HepG2 (cell line): ENCODE data around the gene CNNM4. TPM values are rescaled to one million over a fixed set of nuclear protein-coding genes. Genes with fewer than 3 reads are reported as not detected.

Source experiments
- ATAC-seq: fragments of 200-7000 bp; cut with Tn5 transposase; 3 replicates; pipeline ENCODE4 v1.9.1; 2020; ENCODE audit warnings: mild to moderate bottlenecking, moderate library complexity
- BruUV-seq: library from RNA; stranded (reverse); fragments of 400-500 nt; replicated peaks from 2 replicates; lab custom pipeline; 2021; lab: Mats Ljungman, UMichigan
- CTCF ChIA-PET: fragments of 300-600 bp; formaldehyde crosslinking; extraction: SDS; loops from one replicate; lab custom pipeline; 2021; ENCODE audit warnings: low total read pairs, inconsistent platforms, low intra/inter-chr PET ratio; lab: Yijun Ruan, JAX
- POLR2A ChIA-PET: fragments of 350-600 bp; sonication (Branson Sonifier 250); formaldehyde crosslinking; loops from one replicate; lab custom pipeline; 2020; ENCODE audit warnings: antibody characterized with exemption, inconsistent platforms; lab: Yijun Ruan, JAX
- DNase-seq: peaks from one replicate; pipeline ENCODE4 v3.0.0-alpha.2; 2015; ENCODE audit warnings: low spot score
- FAIRE-seq: peaks from 3 replicates; lab custom pipeline; 2011; peaks lifted over from hg19 to GRCh38; lab: Jason Lieb, UNC
- H2AFZ ChIP-seq: one replicate; pipeline ENCODE4 v1.6.1; 2011; ENCODE audit warnings: low read length, inconsistent platforms
- H3K27ac ChIP-seq: fragments of 300-600 bp; 3 replicates; pipeline ENCODE4 v1.8.0; 2011; ENCODE audit warnings: mixed run types, mild to moderate bottlenecking, mixed read lengths, low read length, inconsistent platforms; ENCODE audit not compliant: insufficient read depth; ENCODE audit errors: extremely low read length
- H3K27me3 ChIP-seq, 2 experiments: fragments of 200-600 bp in 1 of 2; 2 replicates in 1 of 2; 3 replicates in 1 of 2; pipeline versions ENCODE4 v1.6.0 to v1.8.0; 2011; ENCODE audit warnings: low read length in 2 of 2, mild to moderate bottlenecking in 2 of 2, moderate library complexity in 2 of 2, inconsistent platforms in 1 of 2; ENCODE audit not compliant: insufficient read depth in 2 of 2, control insufficient read depth in 1 of 2
- H3K36me3 ChIP-seq, 2 experiments: fragments of 200-600 bp in 1 of 2; replicated peaks in 1 of 2; 2 replicates in 1 of 2; 3 replicates in 1 of 2; pipeline versions ENCODE4 v1.5.1 to v1.8.0; 2011; ENCODE audit warnings: low read length in 2 of 2, inconsistent platforms in 1 of 2; ENCODE audit not compliant: insufficient read depth in 2 of 2, control insufficient read depth in 1 of 2
- H3K4me1 ChIP-seq: 2 replicates; pipeline ENCODE4 v1.5.1; 2012; ENCODE audit warnings: low read length, inconsistent platforms; ENCODE audit not compliant: insufficient read depth
- H3K4me2 ChIP-seq: 2 replicates; pipeline ENCODE4 v1.6.0; 2011; ENCODE audit warnings: low read depth, low read length, inconsistent platforms
- H3K4me3 ChIP-seq, 3 experiments: fragments of 200-600 bp in 1 of 3; sonication (generic), shearing (Covaris generic) in 1 of 3; replicated peaks in 1 of 3; 2 replicates each; pipeline ENCODE4 v1.5.1; 2011 to 2016; ENCODE audit warnings: low read length in 3 of 3, inconsistent platforms in 2 of 3, low read depth in 2 of 3, mild to moderate bottlenecking in 2 of 3, control low read depth in 1 of 3, mixed read lengths in 1 of 3; ENCODE audit not compliant: insufficient read depth in 1 of 3
- H3K79me2 ChIP-seq: one replicate; pipeline ENCODE4 v1.6.1; 2011; ENCODE audit warnings: low read length, inconsistent platforms; ENCODE audit not compliant: insufficient read depth
- H3K9ac ChIP-seq: 2 replicates; pipeline ENCODE4 v1.6.0; 2011; ENCODE audit warnings: mild to moderate bottlenecking, low read depth, low read length, inconsistent platforms; ENCODE audit not compliant: insufficient read depth
- H3K9me3 ChIP-seq: 2 replicates; pipeline ENCODE4 v1.5.1; 2012; ENCODE audit warnings: mild to moderate bottlenecking, low read length
- H4K20me1 ChIP-seq: 2 replicates; pipeline ENCODE4 v1.6.0; 2011; ENCODE audit warnings: inconsistent platforms, mild to moderate bottlenecking, low read length, moderate library complexity; ENCODE audit not compliant: insufficient read depth
- AGO2 ChIP-seq: fragments of 200-400 bp; formaldehyde crosslinking; optimal IDR thresholded peaks from 2 replicates; pipeline ENCODE3; 2017; ENCODE audit warnings: mild to moderate bottlenecking, low read depth, low read length, moderate library complexity
- ATF4 ChIP-seq, 2 experiments: fragments of 450-650 bp in 1 of 2; sonication (generic) in 1 of 2; formaldehyde crosslinking; IDR thresholded peaks; 2 replicates each; pipeline versions ENCODE4 v1.5.0 to v1.8.0; 2020 to 2022; ENCODE audit warnings: mild to moderate bottlenecking in 1 of 2, missing genetic modification reagents in 1 of 2
- BORCS8-MEF2B ChIP-seq: sonication (generic); formaldehyde crosslinking; IDR thresholded peaks from 2 replicates; pipeline ENCODE4 v1.8.0; 2022; ENCODE audit warnings: mild to moderate bottlenecking, missing genetic modification reagents
- ELF1 ChIP-seq: sonication (generic); formaldehyde crosslinking; IDR thresholded peaks from 2 replicates; pipeline ENCODE4 v1.4.0; 2020; ENCODE audit warnings: missing genetic modification reagents
- HMG20B ChIP-seq: conservative IDR thresholded peaks from 2 replicates; pipeline ENCODE4 v1.6.1; 2016; ENCODE audit warnings: missing genetic modification reagents, missing compliant biosample characterization
- HNRNPLL ChIP-seq: fragments of 200-400 bp; formaldehyde crosslinking; IDR thresholded peaks from 2 replicates; pipeline ENCODE4 v1.6.1; 2017; ENCODE audit warnings: mild to moderate bottlenecking, low read depth, low read length; ENCODE audit not compliant: poor library complexity, severe bottlenecking
- NONO ChIP-seq, 2 experiments: fragments of 450-650 bp in 1 of 2; sonication (generic) in 1 of 2; formaldehyde crosslinking in 1 of 2; IDR thresholded peaks in 1 of 2; conservative IDR thresholded peaks in 1 of 2; 2 replicates each; pipeline versions ENCODE4 v1.6.1 to v1.8.0; 2017 to 2022; ENCODE audit warnings: mild to moderate bottlenecking in 1 of 2, missing genetic modification reagents in 1 of 2, moderate library complexity in 1 of 2
- POLR2A ChIP-seq, 2 experiments: IDR thresholded peaks; 2 replicates each; pipeline ENCODE4 v1.6.1; 2011; ENCODE audit warnings: low read depth in 2 of 2, low read length in 2 of 2, mild to moderate bottlenecking in 1 of 2, moderate library complexity in 1 of 2; ENCODE audit not compliant: insufficient read depth in 1 of 2
- RBM22 ChIP-seq: fragments of 200-400 bp; formaldehyde crosslinking; optimal IDR thresholded peaks from 2 replicates; pipeline ENCODE3; 2017; ENCODE audit warnings: mild to moderate bottlenecking, low read length, moderate library complexity
- REPIN1 ChIP-seq: sonication (generic); formaldehyde crosslinking; IDR thresholded peaks from 2 replicates; pipeline ENCODE4 v1.8.0; 2022; ENCODE audit warnings: missing genetic modification reagents, low read depth, mild to moderate bottlenecking, borderline replicate concordance
- SMAD3 ChIP-seq: sonication (generic); formaldehyde crosslinking; IDR thresholded peaks from 2 replicates; pipeline ENCODE4 v1.4.0; 2020; ENCODE audit warnings: missing genetic modification reagents
- SRSF1 ChIP-seq: fragments of 200-400 bp; formaldehyde crosslinking; optimal IDR thresholded peaks from 2 replicates; pipeline ENCODE3; 2017; ENCODE audit warnings: mild to moderate bottlenecking, low read depth, low read length, moderate library complexity
- TMF1 ChIP-seq: sonication (generic); formaldehyde crosslinking; IDR thresholded peaks from 2 replicates; pipeline ENCODE4 v1.8.1; 2022; ENCODE audit warnings: low read depth, missing genetic modification reagents
- ZNF501 ChIP-seq: sonication (generic); formaldehyde crosslinking; IDR thresholded peaks from 2 replicates; pipeline ENCODE4 v1.5.1; 2020; ENCODE audit warnings: mild to moderate bottlenecking, moderate library complexity, missing genetic modification reagents
- WGBS: methylation state at CpG from one replicate; pipeline ENCODE4 v1.1.6; 2017; ENCODE audit warnings: low lambda C conversion rate; 5-methylcytosine and 5-hydroxymethylcytosine counted together
- in situ Hi-C: cut with HindIII; loops from 2 replicates; pipeline ENCODE4 v1.10.0; 2017; ENCODE audit warnings: low pct_unique_long_range_greater_than_20kb; ENCODE audit not compliant: extremely low pct_ligation_motif_present
- intact Hi-C: fragments of 100-400 bp; cut with micrococcal nuclease; formaldehyde crosslinking; loops from one replicate; pipeline ENCODE4 v1.10.0; 2022; ENCODE audit not compliant: unreplicated experiment
- polyA plus RNA-seq, 8 experiments: library from polyadenylated mRNA; depleted of rRNA in 3 of 8; stranded (reverse) in 7 of 8; unstranded in 1 of 8; fragments of >200 nt; fragmentation: Illumina TruSeq in 4 of 8; extraction: Trizol in 4 of 8; gene quantifications; 2 replicates each; pipeline versions ENCODE4 v1.2.1 to v1.2.3, GENCODE V29; 2011 to 2016; ENCODE audit warnings: low read depth in 4 of 8, missing spikeins in 1 of 8, mixed read lengths in 1 of 8; ENCODE audit not compliant: insufficient read depth in 1 of 8
- total RNA-seq, 5 experiments: library from RNA; depleted of rRNA; stranded (reverse); fragments of >200 nt; fragmentation: Illumina TruSeq; extraction: Trizol; gene quantifications; 2 replicates each; pipeline ENCODE4 v1.2.3, GENCODE V29; 2016; ENCODE audit warnings: low read depth in 1 of 5

CNNM4 gene
- total and polyA plus RNA-seq, 2 of the 13 experiments (the other 11 are each of a cell fraction or from before 2014, with no cell fraction given): 5.9 to 8.4 TPM

- TF ChIP-seq ZNF501 (CRISPR knock-in tag) (0 out of 2 replicates have a peak, but pooled peaks have one; percentile 6), SMAD3 (CRISPR knock-in tag) (no peak), HNRNPLL (peak; percentile 0), ATF4 (CRISPR knock-in tag; IDR thresholded peaks at IDR 0.05) (no peak), SRSF1 (no peak), HMG20B (CRISPR knock-in tag) (no peak)
These were observed 71.7 kb downstream of the CNNM4 start (continued) for GRCh38 chr2:96832408-96832753.

GRCh38 chr2:96832754-96833507, 72.2 kb downstream of the CNNM4 start:
- peaks cover 52 to 65% of the 10 kb centered on the region in 2 experiments for H3K36me3 ChIP-seq
- CTCF ChIA-PET: no interaction called here
- FAIRE-seq: no peak

More at GRCh38 chr2:96832754-96833507, 72.2 kb downstream of the CNNM4 start:
- Histone ChIP-seq H2AFZ (no peak overlapping the region), H3K4me1 (no peaks in the 10 kb centered on the region), H3K27me3 (no peaks in the 10 kb centered on the region)
- 94% methylated on average over 18 of the region's 18 CpGs for WGBS
- TF ChIP-seq BORCS8-MEF2B (0 out of 2 replicates have a peak, but pooled peaks have one; percentile 25), POLR2A (IDR thresholded peaks at IDR 0.05; ENCODE audit: insufficient read depth in 1 of 2, low read depth in 2 of 2, low read length in 2 of 2) (0 out of 4 replicates have a peak, but pooled peaks of 1 of the 2 experiments have one; percentile 19), REPIN1 (CRISPR knock-in tag) (0 out of 2 replicates have a peak, but pooled peaks have one; percentile 26), AGO2 (peak; percentile 72), RBM22 (peak; percentile 70), ELF1 (no peak), TMF1 (0 out of 2 replicates have a peak, but pooled peaks have one; percentile 15), NONO (IDR thresholded peaks at IDR 0.05) (no peak), NONO (CRISPR knock-in tag; conservative IDR thresholded peaks at IDR 0.05) (no peak)
- TF ChIP-seq, all 625 proteins: peak for 6
- no peak for DNase-seq
- no TSS peak for BruUV-seq
- Histone ChIP-seq H3K9me3 (no peaks in the 10 kb centered on the region), H3K27ac (no peak overlapping the region), H3K4me3 (no peak overlapping the region), H3K79me2 (no peaks in the 10 kb centered on the region), H3K4me2 (no peak overlapping the region), H3K9ac (no peak overlapping the region), H4K20me1 (peaks cover 8% of the 10 kb centered on the region; the same call in 1 of the 2 replicates)
- ATAC-seq: peak; percentile 25
- POLR2A ChIA-PET: interaction anchor here (1.1 kb wide), 1 partner anchor 9 kb away, joined by 3 read pairs; no protein-coding TSS in a partner anchor
- intact Hi-C loops (no loop called here), in situ Hi-C loops (no loop called here)
